HCT116 (cell line): Measurements from ENCODE around the gene SPSB3. TPM values are rescaled to one million over a fixed set of nuclear protein-coding genes. Genes with fewer than 3 reads are reported as not detected.

Source experiments
- ATAC-seq: fragments of 200-7000 bp; cut with Tn5 transposase; 2 replicates; pipeline ENCODE4 v1.9.1; 2020; ENCODE audit warnings: mild to moderate bottlenecking, moderate library complexity
- BruUV-seq: library from RNA; stranded (reverse); fragments of 400-500 nt; replicated peaks from 2 replicates; lab custom pipeline; 2021; lab: Mats Ljungman, UMichigan
- CTCF ChIA-PET: fragments of 300-600 bp; sonication (Branson Sonifier 250); formaldehyde crosslinking; loops from one replicate; lab custom pipeline; 2021; ENCODE audit warnings: antibody characterized with exemption; lab: Charles Lee
- POLR2A ChIA-PET: fragments of 300-600, 350-600 bp; sonication (Branson Sonifier 250); formaldehyde crosslinking; loops from one replicate; lab custom pipeline; 2021; ENCODE audit warnings: antibody characterized with exemption; lab: Charles Lee
- RAD21 ChIA-PET, 2 experiments: fragments of 300-600 bp; sonication (Branson Sonifier 250); formaldehyde crosslinking; loops; one replicate each; lab custom pipeline; 2023; ENCODE audit warnings: low total read pairs in 2 of 2; ENCODE audit not compliant: uncharacterized antibody in 2 of 2, unreplicated experiment in 2 of 2, low non-redundant PET in 1 of 2; lab: Charles Lee
- DNase-seq: peaks from one replicate; pipeline ENCODE4 v3.0.0-alpha.2; 2010; ENCODE audit warnings: low read depth, low spot score
- H2AFZ ChIP-seq: fragments of 200-600 bp; shearing (Covaris generic), sonication (generic); 2 replicates; pipeline ENCODE4 v1.6.1; 2017; ENCODE audit warnings: low read depth, mixed run types, mixed read lengths, antibody characterized with exemption, low read length; ENCODE audit not compliant: poor library complexity, severe bottlenecking
- H3K27ac ChIP-seq: 2 replicates; pipeline ENCODE4 v1.5.1; 2012; ENCODE audit warnings: low read depth, low read length
- H3K27me3 ChIP-seq: fragments of 200-600 bp; sonication (generic); 2 replicates; pipeline ENCODE4 v1.6.1; 2016; ENCODE audit warnings: mixed run types, low read length, mixed read lengths; ENCODE audit not compliant: insufficient read depth
- H3K36me3 ChIP-seq, 2 experiments: fragments of 200-500 bp in 1 of 2; fragments of 200-600 bp in 1 of 2; sonication (Bioruptor generic) in 1 of 2; sonication (generic) in 1 of 2; 2 replicates each; pipeline versions ENCODE4 v1.5.1 to v1.6.1; 2014 to 2016; ENCODE audit warnings: low read length in 2 of 2, inconsistent platforms in 1 of 2, mixed read lengths in 1 of 2, mixed run types in 1 of 2; ENCODE audit not compliant: insufficient read depth in 2 of 2, control insufficient read depth in 1 of 2
- H3K4me1 ChIP-seq, 2 experiments: fragments of 200-600 bp in 1 of 2; sonication (generic) in 1 of 2; 2 replicates each; pipeline versions ENCODE4 v1.5.1 to v1.6.1; 2012 to 2017; ENCODE audit warnings: low read length in 2 of 2, inconsistent platforms in 1 of 2, mild to moderate bottlenecking in 1 of 2, mixed read lengths in 1 of 2, mixed run types in 1 of 2, moderate library complexity in 1 of 2; ENCODE audit not compliant: insufficient read depth in 2 of 2, control insufficient read depth in 1 of 2
- H3K4me2 ChIP-seq: fragments of 200-600 bp; sonication (generic); 2 replicates; pipeline ENCODE4 v1.6.1; 2017; ENCODE audit warnings: mixed run types, low read length, mixed read lengths
- H3K4me3 ChIP-seq, 2 experiments: fragments of 200-600 bp in 1 of 2; sonication (generic) in 1 of 2; replicated peaks in 1 of 2; 2 replicates each; pipeline ENCODE4 v1.5.1; 2011 to 2016; ENCODE audit warnings: low read length in 2 of 2, control low read depth in 1 of 2, low read depth in 1 of 2, mild to moderate bottlenecking in 1 of 2, mixed read lengths in 1 of 2, mixed run types in 1 of 2
- H3K79me2 ChIP-seq: fragments of 200-600 bp; sonication (generic); 2 replicates; pipeline ENCODE4 v1.6.1; 2017; ENCODE audit warnings: mild to moderate bottlenecking, mixed run types, low read length, moderate library complexity, mixed read lengths; ENCODE audit not compliant: insufficient read depth
- H3K9ac ChIP-seq: fragments of 200-600 bp; sonication (generic); 2 replicates; pipeline ENCODE4 v1.6.1; 2016; ENCODE audit warnings: low read length, mixed read lengths
- H3K9me2 ChIP-seq: fragments of 200-600 bp; sonication (generic), shearing (Covaris generic); 2 replicates; pipeline ENCODE4 v1.6.1; 2017; ENCODE audit warnings: mixed run types, mild to moderate bottlenecking, moderate library complexity; ENCODE audit not compliant: insufficient read depth
- H3K9me3 ChIP-seq, 2 experiments: fragments of 200-500 bp in 1 of 2; fragments of 200-600 bp in 1 of 2; sonication (Bioruptor generic) in 1 of 2; sonication (generic) in 1 of 2; 2 replicates each; pipeline ENCODE4 v1.6.1; 2014 to 2017; ENCODE audit warnings: low read length in 2 of 2, mixed read lengths in 2 of 2, inconsistent platforms in 1 of 2, low read depth in 1 of 2, mild to moderate bottlenecking in 1 of 2, mixed run types in 1 of 2, moderate library complexity in 1 of 2; ENCODE audit not compliant: control insufficient read depth in 1 of 2, insufficient read depth in 1 of 2
- H4K20me1 ChIP-seq: fragments of 200-600 bp; sonication (generic), shearing (Covaris generic); 2 replicates; pipeline ENCODE4 v1.6.1; 2017; ENCODE audit warnings: mixed run types, mild to moderate bottlenecking, moderate library complexity; ENCODE audit not compliant: insufficient read depth
- CBX3 ChIP-seq: IDR thresholded peaks from 2 replicates; pipeline ENCODE4 v1.6.1; 2012; ENCODE audit warnings: low read depth
- CEBPB ChIP-seq: IDR thresholded peaks from 2 replicates; pipeline ENCODE4 v1.6.1; 2012; ENCODE audit warnings: low read depth
- EGR1 ChIP-seq: IDR thresholded peaks from 2 replicates; pipeline ENCODE4 v1.6.1; 2012; ENCODE audit warnings: low read depth
- EZH2 ChIP-seq: fragments of 200-600 bp; sonication (generic); IDR thresholded peaks from 2 replicates; pipeline ENCODE4 v1.6.1; 2017; ENCODE audit warnings: antibody characterized with exemption, mixed run types
- SIN3A ChIP-seq: IDR thresholded peaks from 2 replicates; pipeline ENCODE4 v1.6.1; 2012; ENCODE audit warnings: low read depth
- YY1 ChIP-seq: IDR thresholded peaks from 2 replicates; pipeline ENCODE4 v1.6.1; 2011; ENCODE audit warnings: low read length, low read depth, moderate library complexity, mild to moderate bottlenecking; ENCODE audit not compliant: insufficient replicate concordance; ENCODE audit errors: extremely low read depth
- ZFX ChIP-seq: fragments of 450-650 bp; IDR thresholded peaks from 2 replicates; pipeline ENCODE4 v1.6.1; 2017
- intact Hi-C: fragments of 100-400 bp; cut with micrococcal nuclease; formaldehyde crosslinking; loops from 2 replicates; pipeline ENCODE4 v1.10.0; 2022
- total RNA-seq: library from RNA; stranded (reverse); gene quantifications from one replicate; pipeline ENCODE4 v1.2.1, GENCODE V29; 2021; ENCODE audit not compliant: unreplicated experiment
- TF ChIP-seq, protein P1 (sequence below): IDR thresholded peaks from 2 replicates; pipeline ENCODE4 v1.6.1; 2012; ENCODE audit warnings: low read depth
- TF ChIP-seq, protein P2 (sequence below): IDR thresholded peaks from 2 replicates; pipeline ENCODE4 v1.6.1; 2012
- TF ChIP-seq, protein P3 (sequence below): IDR thresholded peaks from 2 replicates; pipeline ENCODE4 v1.6.1; 2012

SPSB3 gene
- total RNA-seq, 1 experiment from 2014 or later: 31.6 TPM

DNA sequence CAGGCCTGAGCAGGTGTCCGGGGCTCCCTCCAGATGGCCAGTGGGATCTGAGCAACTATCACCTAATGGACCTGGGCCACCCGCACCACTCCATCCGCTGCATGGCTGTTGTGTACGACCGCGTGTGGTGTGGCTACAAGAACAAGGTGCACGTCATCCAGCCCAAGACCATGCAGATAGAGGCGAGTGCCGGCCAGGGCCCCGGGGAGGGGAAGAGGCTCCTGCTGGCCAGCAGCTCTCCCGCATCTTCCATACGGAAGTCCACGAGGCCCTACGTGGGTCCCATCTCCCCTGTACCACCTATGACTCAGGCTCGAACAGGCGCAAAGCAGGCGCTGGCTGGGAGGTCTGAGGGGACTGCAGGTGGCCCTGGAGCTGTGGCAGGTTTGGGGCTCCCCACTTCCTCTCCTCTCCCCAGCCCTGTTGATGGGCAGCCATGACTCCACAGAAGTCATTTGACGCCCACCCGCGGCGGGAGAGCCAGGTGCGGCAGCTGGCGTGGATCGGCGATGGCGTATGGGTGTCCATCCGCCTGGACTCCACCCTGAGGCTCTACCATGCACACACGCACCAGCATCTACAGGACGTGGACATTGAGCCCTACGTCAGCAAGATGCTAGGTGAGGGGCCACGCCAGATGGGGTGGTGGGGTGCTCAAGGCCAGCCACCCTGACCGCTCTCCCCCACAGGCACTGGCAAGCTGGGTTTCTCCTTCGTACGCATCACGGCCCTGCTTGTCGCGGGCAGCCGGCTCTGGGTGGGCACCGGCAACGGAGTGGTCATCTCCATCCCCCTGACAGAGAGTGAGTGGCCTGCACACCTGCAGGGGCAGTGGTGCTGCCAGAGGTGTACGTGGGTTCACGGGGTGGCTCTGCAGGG lies 15.0 kb downstream of the SPSB3 start:
- Histone ChIP-seq H3K4me1 (peaks cover 16 to 31% of the 10 kb centered on the region in 2 experiments), H3K9me3 (no peaks in the 10 kb centered on the region), H3K4me3 (no peak overlapping the region)
- TF ChIP-seq YY1 (no peak), ZFX (no peak), CEBPB (no peak), CBX3 (no peak), EGR1 (no peak), EZH2 (no peak), SIN3A (no peak)
- TF ChIP-seq, protein P1, sequence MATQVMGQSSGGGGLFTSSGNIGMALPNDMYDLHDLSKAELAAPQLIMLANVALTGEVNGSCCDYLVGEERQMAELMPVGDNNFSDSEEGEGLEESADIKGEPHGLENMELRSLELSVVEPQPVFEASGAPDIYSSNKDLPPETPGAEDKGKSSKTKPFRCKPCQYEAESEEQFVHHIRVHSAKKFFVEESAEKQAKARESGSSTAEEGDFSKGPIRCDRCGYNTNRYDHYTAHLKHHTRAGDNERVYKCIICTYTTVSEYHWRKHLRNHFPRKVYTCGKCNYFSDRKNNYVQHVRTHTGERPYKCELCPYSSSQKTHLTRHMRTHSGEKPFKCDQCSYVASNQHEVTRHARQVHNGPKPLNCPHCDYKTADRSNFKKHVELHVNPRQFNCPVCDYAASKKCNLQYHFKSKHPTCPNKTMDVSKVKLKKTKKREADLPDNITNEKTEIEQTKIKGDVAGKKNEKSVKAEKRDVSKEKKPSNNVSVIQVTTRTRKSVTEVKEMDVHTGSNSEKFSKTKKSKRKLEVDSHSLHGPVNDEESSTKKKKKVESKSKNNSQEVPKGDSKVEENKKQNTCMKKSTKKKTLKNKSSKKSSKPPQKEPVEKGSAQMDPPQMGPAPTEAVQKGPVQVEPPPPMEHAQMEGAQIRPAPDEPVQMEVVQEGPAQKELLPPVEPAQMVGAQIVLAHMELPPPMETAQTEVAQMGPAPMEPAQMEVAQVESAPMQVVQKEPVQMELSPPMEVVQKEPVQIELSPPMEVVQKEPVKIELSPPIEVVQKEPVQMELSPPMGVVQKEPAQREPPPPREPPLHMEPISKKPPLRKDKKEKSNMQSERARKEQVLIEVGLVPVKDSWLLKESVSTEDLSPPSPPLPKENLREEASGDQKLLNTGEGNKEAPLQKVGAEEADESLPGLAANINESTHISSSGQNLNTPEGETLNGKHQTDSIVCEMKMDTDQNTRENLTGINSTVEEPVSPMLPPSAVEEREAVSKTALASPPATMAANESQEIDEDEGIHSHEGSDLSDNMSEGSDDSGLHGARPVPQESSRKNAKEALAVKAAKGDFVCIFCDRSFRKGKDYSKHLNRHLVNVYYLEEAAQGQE: no peak
- TF ChIP-seq, protein P2, sequence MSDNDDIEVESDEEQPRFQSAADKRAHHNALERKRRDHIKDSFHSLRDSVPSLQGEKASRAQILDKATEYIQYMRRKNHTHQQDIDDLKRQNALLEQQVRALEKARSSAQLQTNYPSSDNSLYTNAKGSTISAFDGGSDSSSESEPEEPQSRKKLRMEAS: no peak
- TF ChIP-seq, protein P3, sequence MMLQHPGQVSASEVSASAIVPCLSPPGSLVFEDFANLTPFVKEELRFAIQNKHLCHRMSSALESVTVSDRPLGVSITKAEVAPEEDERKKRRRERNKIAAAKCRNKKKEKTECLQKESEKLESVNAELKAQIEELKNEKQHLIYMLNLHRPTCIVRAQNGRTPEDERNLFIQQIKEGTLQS: no peak
- TF ChIP-seq, all 23 proteins: peak for 0
- no peaks in the 10 kb centered on the region for H3K9me2 ChIP-seq
- no peak overlapping the region for H3K27ac ChIP-seq
- ChIA-PET POLR2A (no interaction called here), CTCF (no interaction called here), RAD21 (no interaction called here)
- peaks cover 5% of the 10 kb centered on the region; the same call in 1 of the 2 replicates for H4K20me1 ChIP-seq
- peaks cover 24% of the 10 kb centered on the region for H3K79me2 ChIP-seq
- intact Hi-C loops: no loop called here
- H2AFZ ChIP-seq: no peak overlapping the region
- no peak overlapping the region for H3K9ac ChIP-seq
- no TSS peak for BruUV-seq
- no peak overlapping the region for H3K4me2 ChIP-seq
- H3K36me3 ChIP-seq: peaks cover 5 to 20% of the 10 kb centered on the region in 2 experiments; a peak in 3 of 4 replicates
- DNase-seq (no peak), ATAC-seq (no peak)
- no peaks in the 10 kb centered on the region for H3K27me3 ChIP-seq
